Smooth muscle cell (in vitro differentiated cells): ENCODE results near the gene BTBD19. TPM values are rescaled to one million over a fixed set of nuclear protein-coding genes. Genes with fewer than 3 reads are reported as not detected.

Experiments used
- DNase-seq: peaks from one replicate; lab custom pipeline; 2025; ENCODE audit not compliant: unreplicated experiment; lab: John Stamatoyannopoulos, UW
- H2AFZ ChIP-seq: fragments of 200-600 bp; sonication (generic); 2 replicates; pipeline ENCODE4 v1.6.0; 2016; ENCODE audit warnings: antibody characterized with exemption, low read depth, mild to moderate bottlenecking
- H3F3A ChIP-seq: fragments of 200-600 bp; sonication (generic); 2 replicates; pipeline ENCODE4 v1.6.0; 2017; ENCODE audit warnings: antibody characterized with exemption, low read depth
- H3K27ac ChIP-seq: fragments of 200-600 bp; sonication (generic); 2 replicates; pipeline ENCODE4 v1.5.1; 2016; ENCODE audit warnings: low read depth, mild to moderate bottlenecking
- H3K27me3 ChIP-seq: fragments of 200-600 bp; sonication (generic); 2 replicates; pipeline ENCODE4 v1.6.1; 2016; ENCODE audit warnings: low read depth, mild to moderate bottlenecking
- H3K36me3 ChIP-seq: fragments of 200-600 bp; sonication (generic); 2 replicates; pipeline ENCODE4 v1.5.1; 2016; ENCODE audit warnings: low read depth
- H3K4me1 ChIP-seq: fragments of 200-600 bp; sonication (generic); 2 replicates; pipeline ENCODE4 v1.5.1; 2016; ENCODE audit warnings: low read depth
- H3K4me2 ChIP-seq: fragments of 200-600 bp; sonication (generic); 2 replicates; pipeline ENCODE4 v1.6.0; 2016; ENCODE audit warnings: mild to moderate bottlenecking
- H3K4me3 ChIP-seq: fragments of 200-600 bp; sonication (generic); 2 replicates; pipeline ENCODE4 v1.5.1; 2016; ENCODE audit warnings: mild to moderate bottlenecking
- H3K79me2 ChIP-seq: fragments of 200-600 bp; sonication (generic); 2 replicates; pipeline ENCODE4 v1.6.0; 2016; ENCODE audit warnings: low read depth, mild to moderate bottlenecking
- H3K9ac ChIP-seq: fragments of 200-600 bp; sonication (generic); 2 replicates; pipeline ENCODE4 v1.6.0; 2016; ENCODE audit warnings: low read depth
- H3K9me3 ChIP-seq: fragments of 200-600 bp; sonication (generic); replicated peaks from 2 replicates; pipeline ENCODE4 v1.5.1; 2016; ENCODE audit warnings: low read depth
- H4K20me1 ChIP-seq: fragments of 200-600 bp; sonication (generic); 2 replicates; pipeline ENCODE4 v1.6.0; 2016; ENCODE audit warnings: low read depth
- WGBS: methylation state at CpG from one replicate; pipeline ENCODE4 v1.1.7; 2016; ENCODE audit warnings: low lambda C conversion rate; 5-methylcytosine and 5-hydroxymethylcytosine counted together
- polyA plus RNA-seq: library from polyadenylated mRNA; unstranded; fragments of >200 nt; fragmentation: Nextera tagmentation; extraction: Ambion mirVana; gene quantifications from 2 replicates; pipeline ENCODE4 v1.2.1, GENCODE V29; 2016
- total RNA-seq: library from RNA; depleted of rRNA; stranded (reverse); fragments of >200 nt; gene quantifications from 2 replicates; pipeline ENCODE4 v1.2.3, GENCODE V29; 2014
- TF ChIP-seq, protein P1 (sequence below): fragments of 200-600 bp; sonication (generic); IDR thresholded peaks from 2 replicates; pipeline ENCODE4 v1.5.1; 2017; ENCODE audit warnings: borderline replicate concordance, mild to moderate bottlenecking, antibody characterized with exemption; ENCODE audit not compliant: insufficient read depth, poor library complexity, severe bottlenecking

The BTBD19 gene
- total and polyA plus RNA-seq, 2 experiments from 2014 or later: 11.0 to 11.9 TPM

DNA sequence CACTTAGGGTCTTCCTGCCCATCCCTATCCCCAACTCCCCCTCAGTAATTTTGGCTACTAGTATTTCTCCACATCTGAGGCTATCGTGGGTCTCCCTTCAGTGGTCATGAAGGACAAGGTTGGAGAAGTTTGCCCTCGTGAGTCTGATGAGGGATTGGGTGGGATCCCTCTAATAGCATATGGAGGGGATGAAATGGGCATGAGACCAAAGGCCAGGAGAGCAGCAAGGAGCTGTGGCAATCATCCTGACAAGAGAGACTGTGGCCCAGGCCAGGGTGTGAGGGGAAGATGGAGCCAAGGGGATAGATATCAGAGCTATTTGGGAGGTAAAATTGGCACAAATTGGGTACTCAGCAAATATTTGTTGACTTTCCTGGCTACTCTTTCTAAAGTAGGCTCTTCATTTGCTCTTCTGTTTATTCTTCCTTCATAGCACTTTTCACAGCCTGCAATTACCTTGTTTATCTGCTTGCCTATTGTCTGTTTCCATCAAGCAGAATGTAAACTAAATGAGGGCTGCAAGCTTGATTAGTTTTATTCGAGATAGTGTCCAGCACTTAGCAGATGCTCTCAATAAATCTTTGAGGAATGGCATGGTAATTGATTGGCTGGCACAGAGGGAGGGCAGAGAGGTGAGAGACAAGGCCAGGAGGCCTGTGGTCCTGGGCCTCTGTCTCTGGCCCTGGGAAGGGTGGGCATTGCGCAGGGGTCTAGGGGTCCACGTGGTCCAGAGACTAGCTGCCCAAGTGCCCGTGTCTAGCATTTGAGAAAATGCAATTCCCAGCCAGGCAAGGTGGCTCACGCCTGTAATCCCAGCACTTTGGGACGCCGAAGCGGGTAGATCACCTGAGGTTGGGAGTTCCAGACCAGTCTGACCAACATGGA lies 9.6 kb upstream of the BTBD19 start:
- Histone ChIP-seq H3K79me2 (peaks cover 35% of the 10 kb centered on the region), H2AFZ (no peak overlapping the region), H3K9me3 (no peaks in the 10 kb centered on the region), H3K9ac (no peak overlapping the region), H3K36me3 (no peaks in the 10 kb centered on the region), H3K27ac (peak overlapping the region; percentile 80), H3K4me2 (peak overlapping the region; percentile 91), H3K27me3 (no peaks in the 10 kb centered on the region), H4K20me1 (peaks cover 34% of the 10 kb centered on the region), H3K4me1 (peaks cover 16% of the 10 kb centered on the region), H3F3A (peaks cover 7% of the 10 kb centered on the region), H3K4me3 (no peak overlapping the region)
- TF ChIP-seq, protein P1, sequence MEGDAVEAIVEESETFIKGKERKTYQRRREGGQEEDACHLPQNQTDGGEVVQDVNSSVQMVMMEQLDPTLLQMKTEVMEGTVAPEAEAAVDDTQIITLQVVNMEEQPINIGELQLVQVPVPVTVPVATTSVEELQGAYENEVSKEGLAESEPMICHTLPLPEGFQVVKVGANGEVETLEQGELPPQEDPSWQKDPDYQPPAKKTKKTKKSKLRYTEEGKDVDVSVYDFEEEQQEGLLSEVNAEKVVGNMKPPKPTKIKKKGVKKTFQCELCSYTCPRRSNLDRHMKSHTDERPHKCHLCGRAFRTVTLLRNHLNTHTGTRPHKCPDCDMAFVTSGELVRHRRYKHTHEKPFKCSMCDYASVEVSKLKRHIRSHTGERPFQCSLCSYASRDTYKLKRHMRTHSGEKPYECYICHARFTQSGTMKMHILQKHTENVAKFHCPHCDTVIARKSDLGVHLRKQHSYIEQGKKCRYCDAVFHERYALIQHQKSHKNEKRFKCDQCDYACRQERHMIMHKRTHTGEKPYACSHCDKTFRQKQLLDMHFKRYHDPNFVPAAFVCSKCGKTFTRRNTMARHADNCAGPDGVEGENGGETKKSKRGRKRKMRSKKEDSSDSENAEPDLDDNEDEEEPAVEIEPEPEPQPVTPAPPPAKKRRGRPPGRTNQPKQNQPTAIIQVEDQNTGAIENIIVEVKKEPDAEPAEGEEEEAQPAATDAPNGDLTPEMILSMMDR: no peak
- WGBS: 95% methylated on average over 9 of the region's 10 CpGs
- DNase-seq: no peak

DNA sequence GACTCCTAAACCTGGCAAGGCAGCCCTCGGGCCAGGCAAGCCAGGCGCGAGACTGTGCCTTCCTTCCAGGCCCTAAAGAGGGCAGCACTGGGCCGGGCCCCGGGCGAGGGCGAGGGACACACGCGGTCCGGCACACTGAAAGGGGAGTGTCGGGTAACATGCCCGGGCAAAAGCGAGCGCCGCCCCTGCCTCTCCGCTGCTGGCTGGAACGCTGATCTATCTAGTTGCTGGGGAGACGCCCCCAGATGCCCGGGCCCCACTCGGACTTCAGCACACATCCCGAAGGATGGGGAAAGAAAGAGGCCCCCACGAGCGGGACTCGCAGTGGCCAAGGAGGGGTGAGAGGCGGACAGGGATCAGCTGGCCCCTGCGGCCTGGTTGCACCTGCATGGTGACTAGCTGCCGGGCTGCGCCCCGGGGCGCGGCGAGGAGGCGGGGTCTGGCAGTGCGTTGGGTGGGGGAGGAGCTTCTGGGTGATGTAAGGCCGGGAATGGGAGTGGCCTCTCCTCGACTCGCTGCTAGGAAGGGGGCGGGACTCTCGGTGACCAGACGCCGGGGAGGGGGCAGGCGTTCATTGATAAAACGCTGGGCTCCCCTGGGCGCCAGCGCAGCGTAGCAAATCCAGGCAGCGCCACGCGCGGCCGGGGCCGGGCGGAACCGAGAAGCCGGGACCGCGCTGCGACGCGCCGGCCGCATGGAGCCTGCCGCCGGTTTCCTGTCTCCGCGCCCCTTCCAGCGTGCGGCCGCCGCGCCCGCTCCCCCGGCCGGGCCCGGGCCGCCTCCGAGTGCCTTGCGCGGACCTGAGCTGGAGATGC lies 8.3 kb upstream of the BTBD19 start, which contains the start of gene PLK3:
Gene PLK3 (plus strand): TSS at position 608 of the 815 bp plus-strand sequence. CDS start 87 bp downstream, at position 695.
- Histone ChIP-seq H3K4me1 (peaks cover 16% of the 10 kb centered on the region), H3K79me2 (peaks cover 41% of the 10 kb centered on the region), H3K9me3 (no peaks in the 10 kb centered on the region), H3K4me2 (peak within 1 kb of the TSS; percentile 91), H2AFZ (no peak within 1 kb of the TSS), H3K36me3 (no peaks in the 10 kb centered on the region), H3K9ac (peak within 1 kb of the TSS; percentile 97), H3K27me3 (no peaks in the 10 kb centered on the region), H3K4me3 (peak within 1 kb of the TSS; percentile 96), H3F3A (peaks cover 7% of the 10 kb centered on the region), H4K20me1 (peaks cover 36% of the 10 kb centered on the region), H3K27ac (peak within 1 kb of the TSS; percentile 80)
- TF ChIP-seq, protein P1: peak; percentile 84
- WGBS: 1% methylated on average over 43 of the region's 79 CpGs
- peak; percentile 100 for DNase-seq

DNA sequence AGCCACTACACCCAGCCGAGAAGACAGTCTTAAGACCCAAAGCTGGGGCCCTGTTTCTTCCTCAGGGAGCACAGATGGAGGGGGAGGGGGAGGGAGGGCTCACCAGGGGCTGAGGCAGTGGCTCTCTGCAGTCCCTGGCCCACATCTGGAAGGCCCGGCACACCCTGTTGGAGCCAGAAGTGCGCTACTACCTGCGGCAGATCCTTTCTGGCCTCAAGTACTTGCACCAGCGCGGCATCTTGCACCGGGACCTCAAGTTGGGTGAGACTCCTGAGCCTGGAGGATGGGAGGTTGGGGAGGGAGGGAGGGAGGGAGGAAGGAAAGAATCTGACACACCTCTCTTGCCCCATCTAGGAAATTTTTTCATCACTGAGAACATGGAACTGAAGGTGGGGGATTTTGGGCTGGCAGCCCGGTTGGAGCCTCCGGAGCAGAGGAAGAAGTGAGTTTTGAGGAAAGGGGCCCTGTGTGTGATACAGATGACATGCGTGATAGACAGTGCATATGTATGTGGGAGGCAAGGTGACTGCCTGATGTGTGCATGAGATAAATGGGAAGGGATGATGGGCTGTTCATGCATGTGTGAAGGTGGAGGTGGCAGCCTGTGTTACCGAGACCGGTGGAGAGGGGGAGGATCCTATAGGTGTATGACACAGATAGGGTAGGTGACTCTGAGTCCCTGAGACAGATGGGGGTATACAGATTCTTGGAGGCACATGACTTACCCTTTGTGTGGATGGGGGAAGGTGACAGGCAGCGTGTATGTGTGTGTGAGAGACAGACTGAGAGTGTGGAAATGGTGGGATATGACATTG lies 6.6 kb upstream of the BTBD19 start:
- Histone ChIP-seq H2AFZ (no peak overlapping the region), H3F3A (peaks cover 15% of the 10 kb centered on the region), H3K4me3 (peak overlapping the region; percentile 96), H3K36me3 (no peaks in the 10 kb centered on the region), H3K4me2 (peak overlapping the region; percentile 91), H4K20me1 (peaks cover 36% of the 10 kb centered on the region), H3K27me3 (no peaks in the 10 kb centered on the region), H3K27ac (peak overlapping the region; percentile 46), H3K9ac (peak overlapping the region; percentile 97), H3K4me1 (peaks cover 20% of the 10 kb centered on the region), H3K79me2 (peaks cover 41% of the 10 kb centered on the region), H3K9me3 (no peaks in the 10 kb centered on the region)
- DNase-seq: no peak
- TF ChIP-seq, protein P1: no peak
- 66% methylated on average over 10 of the region's 13 CpGs for WGBS
